ENCODE data around the gene GLI3.

DNA sequence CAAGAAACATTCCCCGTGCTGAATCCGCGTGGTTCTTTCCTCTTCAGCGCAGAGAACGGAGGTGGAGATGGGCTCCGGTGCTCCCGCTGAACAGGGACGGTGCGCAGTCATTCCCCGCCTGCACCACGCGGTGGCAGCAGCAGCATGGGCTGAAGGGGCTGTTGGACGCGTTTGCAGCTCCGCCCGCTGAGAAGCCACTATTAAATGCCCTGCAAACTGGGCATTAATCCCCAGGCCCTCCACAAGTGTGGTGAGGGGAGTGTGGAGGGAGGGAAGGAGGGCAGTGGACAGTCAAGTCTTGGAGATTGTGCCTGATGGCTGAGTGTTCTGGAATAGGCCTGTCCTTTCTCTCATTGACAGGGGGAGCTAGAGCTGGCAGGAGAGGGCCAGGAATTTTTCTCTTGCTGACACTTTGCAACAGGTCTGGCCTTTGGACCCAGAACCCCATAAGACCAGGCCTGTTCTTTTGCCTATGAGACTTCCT is 293.9 kb downstream of the GLI3 start:
- TF ChIP-seq KLF1 (tag by site-specific recombination; IDR thresholded peaks at IDR 0.05): no peak
- TF ChIP-seq ZNF140 (tag by site-specific recombination; IDR thresholded peaks at IDR 0.05): no peak
- TF ChIP-seq REST (tag by site-specific recombination; IDR thresholded peaks at IDR 0.05): no peak
- TF ChIP-seq CTCF (tag by site-specific recombination; IDR thresholded peaks at IDR 0.05): peak; percentile 94
- TF ChIP-seq ATF2 (tag by site-specific recombination; IDR thresholded peaks at IDR 0.05; ENCODE audit: low read depth): no peak
- no peak for TF ChIP-seq ZBTB1 (tag by site-specific recombination; IDR thresholded peaks at IDR 0.05)
- peak; percentile 37; the same call in 1 of the 2 replicates for TF ChIP-seq ZNF501 (tag by site-specific recombination; IDR thresholded peaks at IDR 0.05)
- TF ChIP-seq, protein P1, sequence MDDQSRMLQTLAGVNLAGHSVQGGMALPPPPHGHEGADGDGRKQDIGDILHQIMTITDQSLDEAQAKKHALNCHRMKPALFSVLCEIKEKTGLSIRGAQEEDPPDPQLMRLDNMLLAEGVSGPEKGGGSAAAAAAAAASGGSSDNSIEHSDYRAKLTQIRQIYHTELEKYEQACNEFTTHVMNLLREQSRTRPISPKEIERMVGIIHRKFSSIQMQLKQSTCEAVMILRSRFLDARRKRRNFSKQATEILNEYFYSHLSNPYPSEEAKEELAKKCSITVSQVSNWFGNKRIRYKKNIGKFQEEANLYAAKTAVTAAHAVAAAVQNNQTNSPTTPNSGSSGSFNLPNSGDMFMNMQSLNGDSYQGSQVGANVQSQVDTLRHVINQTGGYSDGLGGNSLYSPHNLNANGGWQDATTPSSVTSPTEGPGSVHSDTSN (CRISPR knock-in tag; IDR thresholded peaks at IDR 0.05): no peak
- TF ChIP-seq BCL11A (tag by site-specific recombination; IDR thresholded peaks at IDR 0.05; ENCODE audit: low read depth): no peak
- TF ChIP-seq ZNF324 (tag by site-specific recombination; IDR thresholded peaks at IDR 0.05): no peak
- TF ChIP-seq ZNF121 (tag by site-specific recombination; IDR thresholded peaks at IDR 0.05): no peak
- TF ChIP-seq, protein P2, sequence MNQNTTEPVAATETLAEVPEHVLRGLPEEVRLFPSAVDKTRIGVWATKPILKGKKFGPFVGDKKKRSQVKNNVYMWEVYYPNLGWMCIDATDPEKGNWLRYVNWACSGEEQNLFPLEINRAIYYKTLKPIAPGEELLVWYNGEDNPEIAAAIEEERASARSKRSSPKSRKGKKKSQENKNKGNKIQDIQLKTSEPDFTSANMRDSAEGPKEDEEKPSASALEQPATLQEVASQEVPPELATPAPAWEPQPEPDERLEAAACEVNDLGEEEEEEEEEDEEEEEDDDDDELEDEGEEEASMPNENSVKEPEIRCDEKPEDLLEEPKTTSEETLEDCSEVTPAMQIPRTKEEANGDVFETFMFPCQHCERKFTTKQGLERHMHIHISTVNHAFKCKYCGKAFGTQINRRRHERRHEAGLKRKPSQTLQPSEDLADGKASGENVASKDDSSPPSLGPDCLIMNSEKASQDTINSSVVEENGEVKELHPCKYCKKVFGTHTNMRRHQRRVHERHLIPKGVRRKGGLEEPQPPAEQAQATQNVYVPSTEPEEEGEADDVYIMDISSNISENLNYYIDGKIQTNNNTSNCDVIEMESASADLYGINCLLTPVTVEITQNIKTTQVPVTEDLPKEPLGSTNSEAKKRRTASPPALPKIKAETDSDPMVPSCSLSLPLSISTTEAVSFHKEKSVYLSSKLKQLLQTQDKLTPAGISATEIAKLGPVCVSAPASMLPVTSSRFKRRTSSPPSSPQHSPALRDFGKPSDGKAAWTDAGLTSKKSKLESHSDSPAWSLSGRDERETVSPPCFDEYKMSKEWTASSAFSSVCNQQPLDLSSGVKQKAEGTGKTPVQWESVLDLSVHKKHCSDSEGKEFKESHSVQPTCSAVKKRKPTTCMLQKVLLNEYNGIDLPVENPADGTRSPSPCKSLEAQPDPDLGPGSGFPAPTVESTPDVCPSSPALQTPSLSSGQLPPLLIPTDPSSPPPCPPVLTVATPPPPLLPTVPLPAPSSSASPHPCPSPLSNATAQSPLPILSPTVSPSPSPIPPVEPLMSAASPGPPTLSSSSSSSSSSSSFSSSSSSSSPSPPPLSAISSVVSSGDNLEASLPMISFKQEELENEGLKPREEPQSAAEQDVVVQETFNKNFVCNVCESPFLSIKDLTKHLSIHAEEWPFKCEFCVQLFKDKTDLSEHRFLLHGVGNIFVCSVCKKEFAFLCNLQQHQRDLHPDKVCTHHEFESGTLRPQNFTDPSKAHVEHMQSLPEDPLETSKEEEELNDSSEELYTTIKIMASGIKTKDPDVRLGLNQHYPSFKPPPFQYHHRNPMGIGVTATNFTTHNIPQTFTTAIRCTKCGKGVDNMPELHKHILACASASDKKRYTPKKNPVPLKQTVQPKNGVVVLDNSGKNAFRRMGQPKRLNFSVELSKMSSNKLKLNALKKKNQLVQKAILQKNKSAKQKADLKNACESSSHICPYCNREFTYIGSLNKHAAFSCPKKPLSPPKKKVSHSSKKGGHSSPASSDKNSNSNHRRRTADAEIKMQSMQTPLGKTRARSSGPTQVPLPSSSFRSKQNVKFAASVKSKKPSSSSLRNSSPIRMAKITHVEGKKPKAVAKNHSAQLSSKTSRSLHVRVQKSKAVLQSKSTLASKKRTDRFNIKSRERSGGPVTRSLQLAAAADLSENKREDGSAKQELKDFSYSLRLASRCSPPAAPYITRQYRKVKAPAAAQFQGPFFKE (tag by site-specific recombination; IDR thresholded peaks at IDR 0.05; ENCODE audit: borderline replicate concordance): no peak
- no peak for TF ChIP-seq ZNF23 (tag by site-specific recombination; IDR thresholded peaks at IDR 0.05; ENCODE audit: borderline replicate concordance)
- TF ChIP-seq MYNN (tag by site-specific recombination; IDR thresholded peaks at IDR 0.05; ENCODE audit: borderline replicate concordance): no peak
